ENCODE measurements around the gene PALM2AKAP2. TPM values are rescaled to one million over a fixed set of nuclear protein-coding genes. Genes with fewer than 3 reads are reported as not detected.

Gene PALM2AKAP2
- total and polyA plus RNA-seq, 2 experiments from 2014 or later = 2.5 to 7.9 TPM

DNA sequence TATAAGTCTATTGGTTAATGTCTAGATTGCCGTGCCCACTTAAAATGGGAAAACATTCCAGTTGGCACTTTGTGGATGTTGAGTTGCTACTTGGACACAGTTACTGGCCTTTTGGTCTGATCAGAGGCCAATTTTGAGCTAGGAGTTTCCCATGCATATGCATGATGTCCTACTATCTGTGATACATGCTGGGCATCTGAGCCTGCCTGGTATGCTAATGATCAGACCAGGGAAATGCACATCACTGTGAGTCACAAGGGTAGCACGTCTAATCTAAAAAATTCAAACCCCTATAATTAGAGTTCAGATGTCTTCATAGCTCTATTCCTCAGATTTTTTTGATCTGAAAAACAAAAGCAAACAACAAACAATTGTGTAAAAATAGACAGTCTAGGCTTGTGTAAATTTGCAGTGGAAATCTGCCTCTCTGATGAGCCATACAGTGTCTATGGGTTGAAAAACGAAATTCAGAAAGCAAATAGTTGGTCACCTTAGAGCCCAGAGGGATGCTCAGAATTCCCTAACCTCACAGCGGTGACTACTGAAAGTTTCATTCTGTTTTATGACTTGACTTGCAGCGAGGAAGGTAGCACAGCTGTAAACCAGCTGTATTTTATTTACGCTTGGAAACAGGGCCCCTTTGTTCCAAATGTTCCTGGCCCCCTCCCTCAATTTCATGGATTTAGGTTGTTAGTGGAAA is 37.3 kb downstream of the PALM2AKAP2 start (continued):
- TF ChIP-seq, protein P1, sequence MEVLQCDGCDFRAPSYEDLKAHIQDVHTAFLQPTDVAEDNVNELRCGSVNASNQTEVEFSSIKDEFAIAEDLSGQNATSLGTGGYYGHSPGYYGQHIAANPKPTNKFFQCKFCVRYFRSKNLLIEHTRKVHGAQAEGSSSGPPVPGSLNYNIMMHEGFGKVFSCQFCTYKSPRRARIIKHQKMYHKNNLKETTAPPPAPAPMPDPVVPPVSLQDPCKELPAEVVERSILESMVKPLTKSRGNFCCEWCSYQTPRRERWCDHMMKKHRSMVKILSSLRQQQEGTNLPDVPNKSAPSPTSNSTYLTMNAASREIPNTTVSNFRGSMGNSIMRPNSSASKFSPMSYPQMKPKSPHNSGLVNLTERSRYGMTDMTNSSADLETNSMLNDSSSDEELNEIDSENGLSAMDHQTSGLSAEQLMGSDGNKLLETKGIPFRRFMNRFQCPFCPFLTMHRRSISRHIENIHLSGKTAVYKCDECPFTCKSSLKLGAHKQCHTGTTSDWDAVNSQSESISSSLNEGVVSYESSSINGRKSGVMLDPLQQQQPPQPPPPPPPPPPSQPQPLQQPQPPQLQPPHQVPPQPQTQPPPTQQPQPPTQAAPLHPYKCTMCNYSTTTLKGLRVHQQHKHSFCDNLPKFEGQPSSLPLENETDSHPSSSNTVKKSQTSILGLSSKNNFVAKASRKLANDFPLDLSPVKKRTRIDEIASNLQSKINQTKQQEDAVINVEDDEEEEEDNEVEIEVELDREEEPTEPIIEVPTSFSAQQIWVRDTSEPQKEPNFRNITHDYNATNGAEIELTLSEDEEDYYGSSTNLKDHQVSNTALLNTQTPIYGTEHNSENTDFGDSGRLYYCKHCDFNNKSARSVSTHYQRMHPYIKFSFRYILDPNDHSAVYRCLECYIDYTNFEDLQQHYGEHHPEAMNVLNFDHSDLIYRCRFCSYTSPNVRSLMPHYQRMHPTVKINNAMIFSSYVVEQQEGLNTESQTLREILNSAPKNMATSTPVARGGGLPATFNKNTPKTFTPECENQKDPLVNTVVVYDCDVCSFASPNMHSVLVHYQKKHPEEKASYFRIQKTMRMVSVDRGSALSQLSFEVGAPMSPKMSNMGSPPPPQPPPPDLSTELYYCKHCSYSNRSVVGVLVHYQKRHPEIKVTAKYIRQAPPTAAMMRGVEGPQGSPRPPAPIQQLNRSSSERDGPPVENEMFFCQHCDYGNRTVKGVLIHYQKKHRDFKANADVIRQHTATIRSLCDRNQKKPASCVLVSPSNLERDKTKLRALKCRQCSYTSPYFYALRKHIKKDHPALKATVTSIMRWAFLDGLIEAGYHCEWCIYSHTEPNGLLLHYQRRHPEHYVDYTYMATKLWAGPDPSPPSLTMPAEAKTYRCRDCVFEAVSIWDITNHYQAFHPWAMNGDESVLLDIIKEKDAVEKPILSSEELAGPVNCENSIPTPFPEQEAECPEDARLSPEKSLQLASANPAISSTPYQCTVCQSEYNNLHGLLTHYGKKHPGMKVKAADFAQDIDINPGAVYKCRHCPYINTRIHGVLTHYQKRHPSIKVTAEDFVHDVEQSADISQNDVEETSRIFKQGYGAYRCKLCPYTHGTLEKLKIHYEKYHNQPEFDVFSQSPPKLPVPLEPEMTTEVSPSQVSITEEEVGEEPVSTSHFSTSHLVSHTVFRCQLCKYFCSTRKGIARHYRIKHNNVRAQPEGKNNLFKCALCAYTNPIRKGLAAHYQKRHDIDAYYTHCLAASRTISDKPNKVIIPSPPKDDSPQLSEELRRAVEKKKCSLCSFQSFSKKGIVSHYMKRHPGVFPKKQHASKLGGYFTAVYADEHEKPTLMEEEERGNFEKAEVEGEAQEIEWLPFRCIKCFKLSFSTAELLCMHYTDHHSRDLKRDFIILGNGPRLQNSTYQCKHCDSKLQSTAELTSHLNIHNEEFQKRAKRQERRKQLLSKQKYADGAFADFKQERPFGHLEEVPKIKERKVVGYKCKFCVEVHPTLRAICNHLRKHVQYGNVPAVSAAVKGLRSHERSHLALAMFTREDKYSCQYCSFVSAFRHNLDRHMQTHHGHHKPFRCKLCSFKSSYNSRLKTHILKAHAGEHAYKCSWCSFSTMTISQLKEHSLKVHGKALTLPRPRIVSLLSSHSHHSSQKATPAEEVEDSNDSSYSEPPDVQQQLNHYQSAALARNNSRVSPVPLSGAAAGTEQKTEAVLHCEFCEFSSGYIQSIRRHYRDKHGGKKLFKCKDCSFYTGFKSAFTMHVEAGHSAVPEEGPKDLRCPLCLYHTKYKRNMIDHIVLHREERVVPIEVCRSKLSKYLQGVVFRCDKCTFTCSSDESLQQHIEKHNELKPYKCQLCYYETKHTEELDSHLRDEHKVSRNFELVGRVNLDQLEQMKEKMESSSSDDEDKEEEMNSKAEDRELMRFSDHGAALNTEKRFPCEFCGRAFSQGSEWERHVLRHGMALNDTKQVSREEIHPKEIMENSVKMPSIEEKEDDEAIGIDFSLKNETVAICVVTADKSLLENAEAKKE (CRISPR knock-in tag; IDR thresholded peaks at IDR 0.05) = no peak
- TF ChIP-seq NANOG (IDR thresholded peaks at IDR 0.05; ENCODE audit: borderline replicate concordance) = no peak
- TF ChIP-seq, protein P2, sequence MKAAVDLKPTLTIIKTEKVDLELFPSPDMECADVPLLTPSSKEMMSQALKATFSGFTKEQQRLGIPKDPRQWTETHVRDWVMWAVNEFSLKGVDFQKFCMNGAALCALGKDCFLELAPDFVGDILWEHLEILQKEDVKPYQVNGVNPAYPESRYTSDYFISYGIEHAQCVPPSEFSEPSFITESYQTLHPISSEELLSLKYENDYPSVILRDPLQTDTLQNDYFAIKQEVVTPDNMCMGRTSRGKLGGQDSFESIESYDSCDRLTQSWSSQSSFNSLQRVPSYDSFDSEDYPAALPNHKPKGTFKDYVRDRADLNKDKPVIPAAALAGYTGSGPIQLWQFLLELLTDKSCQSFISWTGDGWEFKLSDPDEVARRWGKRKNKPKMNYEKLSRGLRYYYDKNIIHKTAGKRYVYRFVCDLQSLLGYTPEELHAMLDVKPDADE (IDR thresholded peaks at IDR 0.05) = no peak

DNA sequence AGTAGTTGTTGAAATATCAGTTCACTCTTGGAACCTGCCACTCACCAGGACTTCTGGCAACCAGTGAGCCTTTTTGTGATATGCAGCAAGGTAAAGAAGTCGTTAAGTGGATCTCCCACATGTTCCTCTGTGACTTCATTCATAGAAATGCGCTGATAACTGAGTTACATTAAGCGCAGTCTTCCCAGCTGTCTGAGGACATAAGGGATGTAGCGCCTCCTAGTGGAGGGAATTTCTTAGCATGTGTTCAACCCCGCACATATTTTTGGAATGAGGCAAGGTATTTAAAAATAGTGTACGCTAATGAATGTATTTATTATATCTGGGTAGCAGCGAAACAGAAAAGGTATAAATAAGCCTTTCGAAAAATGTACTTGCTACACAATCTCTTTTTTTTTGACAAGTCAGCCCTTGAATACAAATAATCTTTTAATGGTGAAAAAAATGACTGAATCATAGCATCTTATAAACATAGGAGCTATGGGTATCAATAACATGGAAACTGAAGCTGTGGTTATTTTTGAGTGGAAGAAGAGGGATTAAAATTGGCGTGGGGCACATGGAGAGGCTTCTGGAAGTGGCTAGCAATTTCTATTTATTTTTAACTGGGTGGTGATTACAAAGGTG is 38.0 kb downstream of the PALM2AKAP2 start:
- no peaks in the 10 kb centered on the region for H3K27me3 ChIP-seq (ENCODE audit: insufficient read depth)
- H3K4me1 ChIP-seq (ENCODE audit: insufficient read depth) = peaks cover 12% of the 10 kb centered on the region; the same call in 1 of the 2 replicates
- no peak overlapping the region for H3K4me3 Mint-ChIP-seq
- no peaks in the 10 kb centered on the region for H3K36me3 ChIP-seq (ENCODE audit: insufficient read depth)
- no peaks in the 10 kb centered on the region for H3K27me3 Mint-ChIP-seq (ENCODE audit: insufficient read depth, low read depth, poor library complexity)
- no peak overlapping the region for H3K27ac ChIP-seq (ENCODE audit: low read depth)
- no peaks in the 10 kb centered on the region for H3F3A ChIP-seq (replicated peaks; ENCODE audit: low read depth)
- TF ChIP-seq NANOG (IDR thresholded peaks at IDR 0.05; ENCODE audit: borderline replicate concordance) = 0 out of 2 replicates have a peak, but pooled peaks have one; percentile 20
- TF ChIP-seq, protein P3, sequence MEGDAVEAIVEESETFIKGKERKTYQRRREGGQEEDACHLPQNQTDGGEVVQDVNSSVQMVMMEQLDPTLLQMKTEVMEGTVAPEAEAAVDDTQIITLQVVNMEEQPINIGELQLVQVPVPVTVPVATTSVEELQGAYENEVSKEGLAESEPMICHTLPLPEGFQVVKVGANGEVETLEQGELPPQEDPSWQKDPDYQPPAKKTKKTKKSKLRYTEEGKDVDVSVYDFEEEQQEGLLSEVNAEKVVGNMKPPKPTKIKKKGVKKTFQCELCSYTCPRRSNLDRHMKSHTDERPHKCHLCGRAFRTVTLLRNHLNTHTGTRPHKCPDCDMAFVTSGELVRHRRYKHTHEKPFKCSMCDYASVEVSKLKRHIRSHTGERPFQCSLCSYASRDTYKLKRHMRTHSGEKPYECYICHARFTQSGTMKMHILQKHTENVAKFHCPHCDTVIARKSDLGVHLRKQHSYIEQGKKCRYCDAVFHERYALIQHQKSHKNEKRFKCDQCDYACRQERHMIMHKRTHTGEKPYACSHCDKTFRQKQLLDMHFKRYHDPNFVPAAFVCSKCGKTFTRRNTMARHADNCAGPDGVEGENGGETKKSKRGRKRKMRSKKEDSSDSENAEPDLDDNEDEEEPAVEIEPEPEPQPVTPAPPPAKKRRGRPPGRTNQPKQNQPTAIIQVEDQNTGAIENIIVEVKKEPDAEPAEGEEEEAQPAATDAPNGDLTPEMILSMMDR (conservative IDR thresholded peaks at IDR 0.05; ENCODE audit: low read depth in 2 of 2) = peak; percentile 92 to 99
- no peak for TF ChIP-seq ZNF114 (CRISPR knock-in tag; IDR thresholded peaks at IDR 0.05)
- TF ChIP-seq ZNF331 (CRISPR knock-in tag; IDR thresholded peaks at IDR 0.05; ENCODE audit: low read depth) = no peak
- TF ChIP-seq STAT1 (IDR thresholded peaks at IDR 0.05; ENCODE audit: unreplicated experiment) = no peak
- no peaks in the 10 kb centered on the region for H3K9me3 Mint-ChIP-seq
- H4K20me1 ChIP-seq (replicated peaks; ENCODE audit: insufficient read depth) = no peaks in the 10 kb centered on the region
- 0 out of 2 replicates have a peak overlapping the region, but pooled peaks have one; percentile 2 for H3K4me2 ChIP-seq
- no peak overlapping the region for H2AFZ ChIP-seq
- peaks cover 26% of the 10 kb centered on the region; the same call in 1 of the 2 replicates for H3K9me2 ChIP-seq (ENCODE audit: insufficient read depth)
- peak; percentile 97 for DNase-seq (ENCODE audit: low spot score)
- H3K27ac Mint-ChIP-seq = no peak overlapping the region
- ATAC-seq = peak; percentile 90
- no peak overlapping the region for H3K4me3 ChIP-seq
- peaks cover 4% of the 10 kb centered on the region; the same call in 1 of the 2 replicates for H3K79me2 ChIP-seq (replicated peaks; ENCODE audit: insufficient read depth)
- peaks cover 14% of the 10 kb centered on the region for H3K4me1 Mint-ChIP-seq
- H3K36me3 Mint-ChIP-seq (ENCODE audit: low read depth) = no peaks in the 10 kb centered on the region

Measured in GM23338 (cell line).